Measurements from ENCODE around the gene SSH3. TPM values are rescaled to one million over a fixed set of nuclear protein-coding genes. Genes with fewer than 3 reads are reported as not detected.
A peak's percentile ranks its signal among the peaks of the same experiment; 100 is the strongest.

Gene SSH3
- total and polyA plus RNA-seq, 4 experiments from 2014 or later: 0.79 to 26.3 (median 14.5) TPM

- Histone ChIP-seq H3K36me3 (ENCODE audit: insufficient read depth, low read length) (peaks cover 3% of the 10 kb centered on the region), H3K27ac (ENCODE audit: low read depth, low read length) (no peak overlapping the region), H3K4me3 (ENCODE audit: low read length in 2 of 2) (no peak overlapping the region), H3K27me3 (ENCODE audit: insufficient read depth, low read length) (no peaks in the 10 kb centered on the region), H3K4me1 (ENCODE audit: insufficient read depth, low read length) (peaks cover 49% of the 10 kb centered on the region), H3K9me3 (ENCODE audit: control insufficient read depth in 1 of 2, low read length in 2 of 2) (no peaks in the 10 kb centered on the region)
- no peaks in the 10 kb centered on the region for H3K27me3 Mint-ChIP-seq
- intact Hi-C loops (cut with micrococcal nuclease): no loop called here
- POLR2A ChIA-PET (ENCODE audit: partially characterized antibody): interaction anchor here (1.1 to 11.8 kb wide), 9 partner anchors 10 to 116 kb away, joined by 3 to 449 read pairs (median 6); partner anchors contain the start of genes ANKRD13D, CLCF1, PPP1CA and PTPRCAP
- peaks cover 0 to 11% of the 10 kb centered on the region in 2 donors for H3K36me3 Mint-ChIP-seq
- peak overlapping the region in 6 of 7 donors; percentile 36 to 85 (median 72) for H3K27ac Mint-ChIP-seq
- CTCF ChIA-PET (ENCODE audit: partially characterized antibody): interaction anchor here (0.9 to 18.4 kb wide), 10 partner anchors 9 to 123 kb away, joined by 3 to 1065 read pairs (median 4); partner anchors contain the start of genes CLCF1 and RAD9A
- peaks cover 24 to 50% (median 35%) of the 10 kb centered on the region in 4 donors for H3K4me1 Mint-ChIP-seq
- no peaks in the 10 kb centered on the region for H3K9me3 Mint-ChIP-seq
- H3K4me3 Mint-ChIP-seq: peak overlapping the region in 2 of 8 donors; percentile 25 to 35
- no peak for DNase-seq
Measured at GRCh38 chr11:67355794-67356386, 52.6 kb downstream of the SSH3 start.

GRCh38 chr11:67356387-67356863 lies 53.1 kb downstream of the SSH3 start:
- Mint-ChIP-seq H3K27ac (peak overlapping the region; percentile 77 to 92 (median 82)), H3K4me1 (peaks cover 21 to 49% (median 30%) of the 10 kb centered on the region in 4 donors), H3K36me3 (peaks cover 0 to 7% of the 10 kb centered on the region in 2 donors), H3K9me3 (no peaks in the 10 kb centered on the region), H3K27me3 (no peaks in the 10 kb centered on the region), H3K4me3 (peak overlapping the region in 3 of 8 donors; percentile 1 to 67 (median 49))
- Histone ChIP-seq H3K27ac (ENCODE audit: low read depth, low read length) (no peak overlapping the region), H3K4me1 (ENCODE audit: insufficient read depth, low read length) (peaks cover 43% of the 10 kb centered on the region), H3K9me3 (ENCODE audit: control insufficient read depth in 1 of 2, low read length in 2 of 2) (no peaks in the 10 kb centered on the region), H3K27me3 (ENCODE audit: insufficient read depth, low read length) (no peaks in the 10 kb centered on the region), H3K36me3 (ENCODE audit: insufficient read depth, low read length) (peaks cover 3% of the 10 kb centered on the region), H3K4me3 (ENCODE audit: low read length in 2 of 2) (no peak overlapping the region)
- ChIA-PET CTCF (ENCODE audit: partially characterized antibody) (interaction anchor here (0.9 to 18.4 kb wide), 11 partner anchors 9 to 129 kb away, joined by 3 to 1065 read pairs (median 4); partner anchors contain the start of genes CLCF1 and RAD9A), POLR2A (ENCODE audit: partially characterized antibody) (interaction anchor here (1.3 to 11.8 kb wide), 8 partner anchors 9 to 126 kb away, joined by 3 to 449 read pairs (median 6); partner anchors contain the start of genes AIP, ANKRD13D, CLCF1 and PTPRCAP)
- DNase-seq: no peak
- intact Hi-C loops (cut with micrococcal nuclease): no loop called here

- peak overlapping the region; percentile 76 to 92 (median 81) for H3K27ac Mint-ChIP-seq
- Histone ChIP-seq H3K4me1 (ENCODE audit: insufficient read depth, low read length) (peaks cover 38% of the 10 kb centered on the region), H3K27ac (ENCODE audit: low read depth, low read length) (no peak overlapping the region), H3K36me3 (ENCODE audit: insufficient read depth, low read length) (no peaks in the 10 kb centered on the region), H3K4me3 (ENCODE audit: low read length in 2 of 2) (no peak overlapping the region), H3K9me3 (ENCODE audit: control insufficient read depth in 1 of 2, low read length in 2 of 2) (no peaks in the 10 kb centered on the region), H3K27me3 (ENCODE audit: insufficient read depth, low read length) (no peaks in the 10 kb centered on the region)
- CTCF ChIA-PET (ENCODE audit: partially characterized antibody): interaction anchor here (0.6 to 18.4 kb wide), 12 partner anchors 8 to 234 kb away, joined by 3 to 1065 read pairs (median 4); partner anchors contain the start of genes CLCF1 and RAD9A
- H3K9me3 Mint-ChIP-seq: no peaks in the 10 kb centered on the region
- H3K4me3 Mint-ChIP-seq: peak overlapping the region in 3 of 8 donors; percentile 1 to 67 (median 49)
- H3K36me3 Mint-ChIP-seq: peaks cover 0 to 7% of the 10 kb centered on the region in 2 donors
- intact Hi-C loops (cut with micrococcal nuclease): loop anchor here (1.0 kb wide), 4 partner anchors 11 to 302 kb away; no protein-coding TSS in a partner anchor
- H3K27me3 Mint-ChIP-seq: no peaks in the 10 kb centered on the region
- peak; percentile 68 to 74 (median 73) for DNase-seq
- H3K4me1 Mint-ChIP-seq: peaks cover 21 to 50% (median 29%) of the 10 kb centered on the region in 4 donors
- POLR2A ChIA-PET (ENCODE audit: partially characterized antibody): interaction anchor here (1.3 to 11.8 kb wide), 8 partner anchors 8 to 125 kb away, joined by 3 to 449 read pairs (median 6); partner anchors contain the start of genes AIP, ANKRD13D, CLCF1 and PTPRCAP
Measured at GRCh38 chr11:67356864-67357561, 53.7 kb downstream of the SSH3 start.

GRCh38 chr11:67357831-67358670 lies 54.7 kb downstream of the SSH3 start:
- Mint-ChIP-seq H3K4me1 (peaks cover 23 to 53% (median 33%) of the 10 kb centered on the region in 4 donors), H3K27ac (peak overlapping the region in 3 of 7 donors; percentile 29 to 59 (median 52)), H3K36me3 (peaks cover 0 to 4% of the 10 kb centered on the region in 2 donors), H3K4me3 (no peak overlapping the region), H3K27me3 (no peaks in the 10 kb centered on the region), H3K9me3 (no peaks in the 10 kb centered on the region)
- Histone ChIP-seq H3K27me3 (ENCODE audit: insufficient read depth, low read length) (no peaks in the 10 kb centered on the region), H3K4me1 (ENCODE audit: insufficient read depth, low read length) (peaks cover 27% of the 10 kb centered on the region), H3K27ac (ENCODE audit: low read depth, low read length) (no peak overlapping the region), H3K9me3 (ENCODE audit: control insufficient read depth in 1 of 2, low read length in 2 of 2) (no peaks in the 10 kb centered on the region), H3K4me3 (ENCODE audit: low read length in 2 of 2) (no peak overlapping the region), H3K36me3 (ENCODE audit: insufficient read depth, low read length) (no peaks in the 10 kb centered on the region)
- ChIA-PET CTCF (ENCODE audit: partially characterized antibody) (interaction anchor here (0.7 to 18.4 kb wide), 3 partner anchors 12 to 23 kb away, joined by 3 to 1065 read pairs (median 23); partner anchors contain the start of genes CLCF1 and RAD9A), POLR2A (ENCODE audit: partially characterized antibody) (interaction anchor here (3.0 to 11.8 kb wide), 2 partner anchors 20 to 34 kb away, joined by 13 to 449 read pairs; partner anchors contain the start of genes CLCF1 and RAD9A)
- intact Hi-C loops (cut with micrococcal nuclease): loop anchor here (1.0 kb wide), 4 partner anchors 12 to 301 kb away; no protein-coding TSS in a partner anchor
- DNase-seq: no peak

Other genes starting within 250 kb of the SSH3 start
- gene RHOD, start 246.7 kb upstream of the SSH3 start, total RNA-seq: under 1 TPM in 1 of 2 experiments, not detected in 1; 0.58 TPM
- under 1 TPM in 1 of 2 donors, not detected in 1; 0.79 TPM for gene RHOD, start 246.7 kb upstream of the SSH3 start, polyA plus RNA-seq
- 100 to 1,000 TPM; 193 to 200 TPM for gene KDM2A, start 184.3 kb upstream of the SSH3 start, total RNA-seq
- gene KDM2A, start 184.3 kb upstream of the SSH3 start, polyA plus RNA-seq: 10 to 100 TPM; 14.0 to 17.3 TPM
- gene GRK2, start 37.1 kb upstream of the SSH3 start, total RNA-seq: 100 to 1,000 TPM; 299 to 310 TPM
- 10 to 100 TPM; 12.8 to 63.7 TPM for gene GRK2, start 37.1 kb upstream of the SSH3 start, polyA plus RNA-seq
- 100 to 1,000 TPM; 244 to 247 TPM for gene ANKRD13D, start 14.2 kb upstream of the SSH3 start, total RNA-seq
- gene ANKRD13D, start 14.2 kb upstream of the SSH3 start, polyA plus RNA-seq: 10 to 100 TPM; 12.0 to 31.3 TPM
- 10 to 100 TPM; 87.9 to 91.3 TPM for gene POLD4, start 50.0 kb downstream of the SSH3 start, total RNA-seq
- gene POLD4, start 50.0 kb downstream of the SSH3 start, polyA plus RNA-seq: 10 to 100 TPM; 93.6 to 96.2 TPM
- gene CLCF1, start 70.1 kb downstream of the SSH3 start, total RNA-seq: 1 to 10 TPM; 5.4 to 6.4 TPM
- 1 to 10 TPM in 1 of 2 donors, under 1 TPM in 1; 0.45 to 4.4 TPM for gene CLCF1, start 70.1 kb downstream of the SSH3 start, polyA plus RNA-seq
- gene RAD9A, start 88.5 kb downstream of the SSH3 start, total RNA-seq: 10 to 100 TPM; 51.8 to 55.9 TPM
- gene RAD9A, start 88.5 kb downstream of the SSH3 start, polyA plus RNA-seq: 1 to 10 TPM; 6.7 to 8.3 TPM
- 100 to 1,000 TPM; 159 to 161 TPM for gene PPP1CA, start 98.3 kb downstream of the SSH3 start, total RNA-seq
- gene PPP1CA, start 98.3 kb downstream of the SSH3 start, polyA plus RNA-seq: 100 to 1,000 TPM; 474 to 774 TPM
- gene TBC1D10C, start 100.6 kb downstream of the SSH3 start, total RNA-seq: 100 to 1,000 TPM; 371 to 382 TPM
- 100 to 1,000 TPM; 316 to 331 TPM for gene TBC1D10C, start 100.6 kb downstream of the SSH3 start, polyA plus RNA-seq
- 1 to 10 TPM; 2.3 to 3.3 TPM for gene CARNS1, start 112.1 kb downstream of the SSH3 start, total RNA-seq
- gene CARNS1, start 112.1 kb downstream of the SSH3 start, polyA plus RNA-seq: under 1 TPM; 0.45 to 0.81 TPM
- gene RPS6KB2, start 125.0 kb downstream of the SSH3 start, total RNA-seq: 10 to 100 TPM; 78.1 to 79.9 TPM
- 10 to 100 TPM; 55.2 to 58.3 TPM for gene RPS6KB2, start 125.0 kb downstream of the SSH3 start, polyA plus RNA-seq
- gene PTPRCAP, start 134.2 kb downstream of the SSH3 start, total RNA-seq: 100 to 1,000 TPM; 208 to 228 TPM
- gene PTPRCAP, start 134.2 kb downstream of the SSH3 start, polyA plus RNA-seq: 100 to 1,000 TPM; 613 TPM
- 10 to 100 TPM; 22.7 to 23.2 TPM for gene CORO1B, start 139.9 kb downstream of the SSH3 start, total RNA-seq
- gene CORO1B, start 139.9 kb downstream of the SSH3 start, polyA plus RNA-seq: 10 to 100 TPM; 79.1 to 92.2 TPM
- not detected for gene GPR152, start 149.2 kb downstream of the SSH3 start, total RNA-seq
- 1 to 10 TPM in 1 of 2 donors, under 1 TPM in 1; 0.35 to 1.7 TPM for gene GPR152, start 149.2 kb downstream of the SSH3 start, polyA plus RNA-seq
- gene CABP4, start 151.8 kb downstream of the SSH3 start, total RNA-seq: 1 to 10 TPM; 1.4 to 2.3 TPM
- under 1 TPM; 0.27 to 0.84 TPM for gene CABP4, start 151.8 kb downstream of the SSH3 start, polyA plus RNA-seq
- 10 to 100 TPM; 90.1 to 99.1 TPM for gene TMEM134, start 165.7 kb downstream of the SSH3 start, total RNA-seq
- gene TMEM134, start 165.7 kb downstream of the SSH3 start, polyA plus RNA-seq: 100 to 1,000 TPM; 152 to 162 TPM
- 100 to 1,000 TPM; 131 to 132 TPM for gene AIP, start 179.5 kb downstream of the SSH3 start, total RNA-seq
- gene AIP, start 179.5 kb downstream of the SSH3 start, polyA plus RNA-seq: 100 to 1,000 TPM; 152 to 185 TPM
- gene PITPNM1, start 201.8 kb downstream of the SSH3 start, total RNA-seq: 100 to 1,000 TPM; 137 to 143 TPM
- 10 to 100 TPM; 15.0 to 43.6 TPM for gene PITPNM1, start 201.8 kb downstream of the SSH3 start, polyA plus RNA-seq
- gene CDK2AP2, start 204.6 kb downstream of the SSH3 start, total RNA-seq: 10 to 100 TPM; 85.8 to 86.0 TPM
- gene CDK2AP2, start 204.6 kb downstream of the SSH3 start, polyA plus RNA-seq: 100 to 1,000 TPM in 1 of 2 donors, 10 to 100 TPM in 1; 83.3 to 152 TPM
- gene CABP2, start 219.9 kb downstream of the SSH3 start, total RNA-seq: not detected
- gene CABP2, start 219.9 kb downstream of the SSH3 start, polyA plus RNA-seq: not detected